RWPE2 (cell line): ENCODE measurements around the gene ITPKB.

ENCODE experiments used
- ATAC-seq: fragments of 200-7000 bp; cut with Tn5 transposase; 3 replicates; pipeline ENCODE4 v1.9.1; 2021; ENCODE audit warnings: low read depth
- DNase-seq: peaks from one replicate; pipeline ENCODE4 v3.0.0-alpha.2; 2020; ENCODE audit warnings: low spot score
- H3K27ac ChIP-seq: fragments of 450-650 bp; 2 replicates; pipeline ENCODE4 v1.5.1; 2017; ENCODE audit warnings: mild to moderate bottlenecking; ENCODE audit not compliant: poor library complexity, severe bottlenecking
- H3K27me3 ChIP-seq: fragments of 250-450 bp; sonication (Bioruptor Pico); 2 replicates; pipeline ENCODE4 v1.5.1; 2021; ENCODE audit warnings: mild to moderate bottlenecking, moderate library complexity; ENCODE audit not compliant: insufficient read depth, poor library complexity, severe bottlenecking
- H3K36me3 ChIP-seq: fragments of 250-450 bp; sonication (Bioruptor Pico); 2 replicates; pipeline ENCODE4 v1.5.1; 2020; ENCODE audit warnings: low read depth, mild to moderate bottlenecking, moderate library complexity
- H3K4me1 ChIP-seq: fragments of 250-450 bp; sonication (Bioruptor Pico); 2 replicates; pipeline ENCODE4 v1.5.1; 2021; ENCODE audit warnings: mild to moderate bottlenecking, moderate library complexity; ENCODE audit not compliant: insufficient read depth, poor library complexity, severe bottlenecking
- H3K4me3 ChIP-seq: fragments of 250-450 bp; sonication (Bioruptor Pico); 2 replicates; pipeline ENCODE4 v1.5.1; 2021; ENCODE audit warnings: mild to moderate bottlenecking, moderate library complexity; ENCODE audit not compliant: severe bottlenecking
- H3K9me3 ChIP-seq: fragments of 250-450 bp; sonication (Bioruptor Pico); 2 replicates; pipeline ENCODE4 v1.5.1; 2021; ENCODE audit warnings: mild to moderate bottlenecking, moderate library complexity; ENCODE audit not compliant: severe bottlenecking
- CTCF ChIP-seq: fragments of 450-650 bp; IDR thresholded peaks from one replicate; pipeline ENCODE4 v1.5.1; 2017; ENCODE audit warnings: mild to moderate bottlenecking, moderate library complexity; ENCODE audit not compliant: poor library complexity, severe bottlenecking

The ITPKB gene

GRCh38 chr1:226656201-226656600 is 82.9 kb downstream of the ITPKB start:
- no peaks in the 10 kb centered on the region for H3K27me3 ChIP-seq
- DNase-seq (no peak), ATAC-seq (no peak)
- H3K9me3 ChIP-seq, result no peaks in the 10 kb centered on the region
- no peak for TF ChIP-seq CTCF
- H3K27ac ChIP-seq, result peak overlapping the region; percentile 16
- H3K4me1 ChIP-seq, result peaks cover 16% of the 10 kb centered on the region
- H3K36me3 ChIP-seq, result no peaks in the 10 kb centered on the region
- H3K4me3 ChIP-seq, result no peak overlapping the region

GRCh38 chr1:226655251-226656163 is 83.6 kb downstream of the ITPKB start:
- Histone ChIP-seq H3K4me3 (no peak overlapping the region), H3K36me3 (no peaks in the 10 kb centered on the region), H3K4me1 (peaks cover 16% of the 10 kb centered on the region), H3K27ac (no peak overlapping the region), H3K9me3 (no peaks in the 10 kb centered on the region), H3K27me3 (no peaks in the 10 kb centered on the region)
- DNase-seq (no peak), ATAC-seq (no peak)
- TF ChIP-seq CTCF, result no peak

GRCh38 chr1:226654668-226655055 is 84.4 kb downstream of the ITPKB start:
- TF ChIP-seq CTCF, result no peak
- Histone ChIP-seq H3K27me3 (no peaks in the 10 kb centered on the region), H3K27ac (no peak overlapping the region), H3K36me3 (no peaks in the 10 kb centered on the region), H3K4me1 (peaks cover 16% of the 10 kb centered on the region), H3K9me3 (no peaks in the 10 kb centered on the region), H3K4me3 (no peak overlapping the region)
- ATAC-seq, result no peak
- DNase-seq, result no peak

GRCh38 chr1:226654046-226654667 is 84.9 kb downstream of the ITPKB start:
- ATAC-seq (no peak), DNase-seq (no peak)
- no peaks in the 10 kb centered on the region for H3K9me3 ChIP-seq
- no peaks in the 10 kb centered on the region for H3K27me3 ChIP-seq
- no peak for TF ChIP-seq CTCF
- H3K4me3 ChIP-seq, result no peak overlapping the region
- H3K27ac ChIP-seq, result no peak overlapping the region
- H3K36me3 ChIP-seq, result no peaks in the 10 kb centered on the region
- H3K4me1 ChIP-seq, result peaks cover 16% of the 10 kb centered on the region
